Measurements from ENCODE around the gene S1PR2. TPM values are rescaled to one million over a fixed set of nuclear protein-coding genes. Genes with fewer than 3 reads are reported as not detected.
"Not testable (repeated sequence)": the region's sequence is repeated elsewhere in the genome, so short reads cannot be mapped to it uniquely, and the experiment has no call there.

The S1PR2 gene
- polyA plus RNA-seq, 4 donors: 11.0 to 14.4 (median 13.1) TPM

DNA sequence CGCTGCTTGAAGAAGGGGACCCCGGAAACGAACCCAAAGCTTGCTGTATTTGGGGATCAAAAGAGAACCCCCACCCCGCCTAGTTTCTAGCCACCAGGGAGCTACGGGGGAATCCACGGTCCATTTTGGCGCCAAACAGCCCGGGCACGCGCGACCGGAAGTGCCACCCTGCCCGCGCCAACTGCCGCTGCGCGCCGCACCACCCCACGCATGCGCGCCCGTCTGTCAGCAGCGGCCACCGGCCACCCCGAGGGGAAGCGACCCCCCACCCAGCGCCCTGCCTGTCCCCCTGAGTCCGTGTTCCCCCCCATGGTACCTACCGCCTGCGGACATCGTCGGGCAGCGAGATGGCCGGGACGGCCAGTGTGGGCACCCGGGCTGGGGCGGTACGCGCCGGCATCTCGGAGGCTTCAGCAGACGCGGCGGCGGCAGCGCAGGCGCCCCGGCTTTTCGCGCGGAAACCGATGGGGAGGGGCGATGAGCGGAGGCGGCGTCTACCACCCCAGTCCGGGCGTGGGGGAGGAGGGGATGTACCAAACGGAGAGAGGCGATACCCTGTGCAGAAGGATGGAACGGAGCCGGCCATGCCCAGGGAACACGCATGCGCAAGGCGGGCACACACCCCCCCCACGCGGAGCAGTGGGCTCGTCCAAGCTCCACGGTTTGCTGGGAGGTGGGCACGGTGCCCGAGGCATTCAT, 36.5 kb downstream of the S1PR2 start, which contains the start of gene DNMT1:
Gene DNMT1, minus strand, starts transcription at position 454 of the 699 bp plus-strand sequence. Its CDS starts 54 bp downstream, at position 400.
- DNase-seq (ENCODE audit: low read depth in 4 of 4, low spot score in 2 of 4): peak; percentile 83 to 93 (median 90)

DNA sequence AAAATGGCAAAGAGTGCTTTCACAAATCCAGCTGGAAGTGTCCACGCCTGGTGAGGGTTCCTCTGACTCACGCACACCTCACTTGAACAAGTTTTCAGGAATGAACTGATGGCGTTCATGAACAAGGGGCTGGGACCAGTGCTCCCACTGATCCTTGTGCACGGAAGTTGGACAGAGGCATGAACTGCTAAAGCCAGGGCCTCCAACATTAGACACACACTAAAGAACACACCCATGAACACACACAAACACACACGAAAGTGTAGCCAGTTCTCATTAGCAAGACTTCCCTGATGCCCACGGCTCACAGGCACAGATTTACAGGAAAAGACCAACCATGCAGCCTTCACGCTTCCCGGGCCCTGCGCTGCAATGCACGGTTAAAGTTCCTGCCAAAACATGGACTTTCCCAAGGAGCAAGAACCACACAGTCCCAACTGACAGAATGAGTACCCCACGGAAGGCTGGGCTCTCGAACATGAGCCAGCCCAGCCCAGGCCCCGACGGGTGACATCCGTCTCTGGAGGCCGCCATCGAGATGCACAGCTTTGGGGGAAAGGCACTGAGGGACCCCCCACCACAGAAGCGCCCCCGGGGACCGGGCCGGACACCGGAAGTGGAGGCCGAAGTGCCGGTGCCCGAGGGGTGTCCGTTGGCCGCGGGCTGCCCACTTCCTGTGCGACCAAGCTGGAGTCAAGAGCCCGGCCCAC, 37.2 kb downstream of the S1PR2 start:
- peak in 1 of 4 donors; percentile 3 for DNase-seq (ENCODE audit: low read depth in 4 of 4, low spot score in 2 of 4)

DNA sequence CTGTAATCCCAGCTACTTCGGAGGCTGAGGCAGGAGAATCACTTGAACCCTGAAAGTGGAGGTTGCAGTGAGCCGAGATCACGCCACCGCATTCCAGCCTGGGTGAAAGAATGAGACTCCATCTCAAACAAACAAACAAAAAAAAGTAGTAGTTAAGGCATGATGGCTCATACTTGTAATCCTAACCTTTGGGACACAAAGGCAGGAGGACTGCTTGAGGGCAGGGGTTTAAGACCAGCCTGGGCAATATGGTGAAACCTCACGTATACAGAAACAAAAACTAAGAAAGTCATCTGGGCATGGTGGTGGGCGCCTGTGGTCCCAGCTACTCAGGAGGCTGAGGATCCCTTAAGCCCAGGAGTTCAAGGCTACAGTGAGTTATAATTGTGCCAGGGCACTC, 38.2 kb downstream of the S1PR2 start:
- DNase-seq (ENCODE audit: low read depth in 4 of 4, low spot score in 2 of 4): no peak

DNA sequence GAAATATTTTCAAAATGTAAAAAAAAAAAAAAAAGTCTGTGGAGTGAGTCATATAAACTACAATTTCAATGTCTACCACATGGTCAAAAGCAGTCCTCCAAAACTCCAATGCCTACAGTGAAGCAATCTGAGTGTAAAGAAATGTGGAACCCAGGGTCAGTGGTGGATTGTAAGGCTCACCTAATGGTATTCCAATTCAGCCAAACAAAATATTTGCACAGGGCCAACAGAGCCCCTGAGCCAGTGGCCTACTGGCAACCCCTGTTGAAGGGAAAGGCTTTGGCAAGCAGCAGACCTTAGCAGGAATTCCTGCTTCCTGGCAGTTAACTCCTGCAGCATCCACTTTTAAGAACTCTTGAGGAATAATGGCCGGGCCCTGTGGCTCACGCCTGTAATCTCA, 39.8 kb downstream of the S1PR2 start:
- DNase-seq (ENCODE audit: low read depth in 4 of 4, low spot score in 2 of 4): no peak

DNA sequence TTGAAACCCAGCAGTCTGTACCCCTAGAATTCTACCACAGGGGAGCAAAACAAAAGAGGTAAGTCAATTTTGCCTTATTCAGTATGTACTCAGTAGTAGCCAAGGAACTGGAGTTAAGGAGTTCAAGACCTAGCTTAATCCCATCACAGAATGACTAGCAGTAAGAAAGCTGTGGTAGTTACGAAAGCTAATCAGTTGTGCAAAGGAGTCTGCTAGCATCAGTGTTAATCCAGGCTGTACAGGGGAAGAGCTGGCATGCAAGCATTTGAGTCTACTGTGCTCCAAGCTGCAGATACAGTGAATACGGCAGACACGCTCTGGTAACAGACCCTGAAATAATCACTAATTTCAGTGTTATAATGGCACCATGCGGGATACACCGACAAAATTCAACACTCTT, 41.1 kb downstream of the S1PR2 start:
- DNase-seq (ENCODE audit: low read depth in 4 of 4, low spot score in 2 of 4): no peak

DNA sequence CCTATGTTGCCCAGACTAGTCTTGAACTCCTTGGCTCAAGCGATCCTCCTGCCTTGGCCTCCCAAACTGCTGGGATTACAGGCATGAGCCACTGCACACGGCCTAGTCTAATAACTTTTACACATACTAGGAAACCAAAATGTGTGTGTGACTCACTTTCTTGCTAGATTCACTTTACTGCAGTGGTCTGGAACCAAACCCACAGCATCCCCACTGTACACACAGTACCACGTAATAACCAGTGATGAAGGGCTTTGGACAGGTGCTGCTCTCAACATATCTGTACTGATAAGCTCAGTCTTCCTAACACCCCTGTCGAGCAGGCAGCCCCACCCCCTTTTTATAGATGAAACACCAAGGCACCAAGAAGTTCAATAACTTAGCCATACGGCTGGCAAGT, 41.5 kb downstream of the S1PR2 start:
- no peak for DNase-seq (ENCODE audit: low read depth in 4 of 4, low spot score in 2 of 4)

DNA sequence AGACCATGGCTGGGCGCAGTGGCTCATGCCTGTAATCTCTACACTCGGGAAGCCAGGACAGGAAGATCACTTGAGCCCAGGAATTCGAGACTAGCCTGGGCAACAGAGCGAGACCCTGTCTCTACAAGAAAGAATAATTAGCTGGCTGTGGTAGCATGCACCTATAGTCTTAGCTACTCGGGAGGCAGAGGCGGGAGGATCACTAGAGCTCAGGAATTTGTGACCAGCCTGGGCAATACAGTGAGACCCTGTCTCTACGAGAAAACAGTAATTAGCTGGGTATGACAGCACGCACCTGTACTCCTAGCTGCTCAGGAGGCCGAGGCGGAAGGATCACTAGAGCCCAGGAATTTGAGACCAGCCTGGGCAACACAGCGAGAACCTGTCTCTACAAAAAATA, 43.8 kb downstream of the S1PR2 start:
- DNase-seq (ENCODE audit: low read depth in 4 of 4, low spot score in 2 of 4): no peak

DNA sequence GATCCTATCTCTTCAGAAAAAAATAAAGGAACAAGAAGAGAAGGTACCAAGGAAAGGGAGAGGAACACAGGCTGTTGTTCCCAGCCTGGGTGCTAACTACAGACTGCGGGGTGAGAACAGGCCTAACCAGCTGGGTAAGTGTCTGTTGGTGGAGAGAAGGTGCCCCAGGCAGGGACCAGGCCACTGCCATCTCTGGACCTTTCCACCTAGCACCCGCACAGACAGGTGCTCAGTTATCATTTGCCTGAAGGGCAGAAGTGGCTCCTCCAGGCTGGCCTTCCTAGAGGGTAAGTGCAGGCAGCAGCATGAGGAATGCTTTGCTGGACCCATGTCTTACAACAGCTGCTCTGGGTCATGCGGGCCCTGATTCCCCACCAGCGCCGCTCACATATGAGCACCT, 46.5 kb downstream of the S1PR2 start:
- DNase-seq (ENCODE audit: low read depth in 4 of 4, low spot score in 2 of 4): no peak

DNA sequence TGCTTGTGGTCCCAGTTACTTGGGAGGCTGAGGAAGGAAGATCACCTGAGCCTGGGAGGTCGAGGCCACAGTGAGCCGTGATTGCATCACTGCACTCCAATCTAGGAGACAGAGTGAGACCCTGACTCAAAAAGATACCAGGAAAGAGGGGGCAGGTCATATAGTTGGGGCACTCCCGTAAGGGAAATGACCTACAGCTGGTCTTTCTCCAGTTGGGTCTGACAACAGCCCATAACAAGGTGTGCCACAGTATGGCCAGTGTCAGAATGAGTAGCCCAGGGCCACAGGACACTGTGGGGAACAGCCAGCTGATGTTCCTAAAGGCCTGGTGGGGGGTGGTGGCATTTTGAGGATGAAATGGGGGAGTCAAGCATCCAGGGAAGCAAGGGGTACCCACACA, 47.2 kb downstream of the S1PR2 start:
- no peak for DNase-seq (ENCODE audit: low read depth in 4 of 4, low spot score in 2 of 4)

DNA sequence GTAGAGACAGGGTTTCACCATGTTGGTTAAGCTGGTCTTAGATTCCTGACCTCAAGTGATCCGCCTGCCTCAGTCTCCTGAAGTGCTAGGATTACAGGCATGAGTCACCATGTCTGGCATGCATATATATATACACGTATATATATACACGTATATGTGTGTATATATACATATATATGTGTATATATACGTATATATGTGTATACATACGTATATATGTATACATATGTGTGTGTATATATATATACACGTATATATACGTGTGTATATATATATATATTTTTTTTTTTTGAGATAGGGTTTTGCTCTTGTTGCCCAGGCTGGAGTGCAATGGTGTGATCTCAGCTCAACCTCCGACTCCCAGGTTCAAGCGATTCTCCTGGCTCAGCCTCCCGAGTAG, 48.3 kb downstream of the S1PR2 start:
- no peak for DNase-seq (ENCODE audit: low read depth in 4 of 4, low spot score in 2 of 4)

DNA sequence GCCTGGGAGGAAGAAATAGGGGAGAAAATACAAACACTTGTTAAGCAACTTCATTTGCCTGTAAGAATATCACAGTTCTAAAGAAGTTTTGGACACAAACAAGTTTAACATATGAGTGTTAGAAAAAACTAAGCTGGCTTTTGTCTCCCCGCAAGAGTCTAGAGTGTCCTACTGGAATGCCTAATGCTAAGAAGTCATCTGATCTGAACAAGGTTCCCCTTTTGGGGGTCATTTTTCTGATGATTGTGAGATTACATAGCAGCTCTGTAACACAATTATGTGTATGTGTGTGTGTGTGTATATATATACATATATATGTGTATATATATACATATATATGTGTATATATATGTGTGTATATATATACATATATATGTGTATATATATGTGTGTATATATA, 49.1 kb downstream of the S1PR2 start:
- no peak for DNase-seq (ENCODE audit: low read depth in 4 of 4, low spot score in 2 of 4)

DNA sequence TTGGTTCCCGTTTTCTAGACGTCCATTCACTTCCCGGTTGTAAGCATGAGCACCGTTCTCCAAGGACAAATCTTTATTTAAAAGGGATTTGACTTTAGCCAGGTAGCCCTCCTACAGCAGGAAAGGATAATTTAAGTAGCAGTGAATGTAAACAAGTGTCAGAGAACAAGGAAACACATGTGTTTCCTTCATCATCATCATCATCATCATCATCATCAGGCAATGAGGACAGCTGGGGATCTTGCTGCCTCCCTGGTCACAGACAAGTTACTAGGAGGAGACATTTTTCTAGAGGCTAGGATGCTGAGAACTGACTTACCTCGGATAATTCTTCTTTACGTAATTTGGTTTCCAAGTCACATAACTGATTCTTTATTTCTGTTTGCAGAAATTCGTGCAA, 50.7 kb downstream of the S1PR2 start:
- no peak for DNase-seq (ENCODE audit: low read depth in 4 of 4, low spot score in 2 of 4)

DNA sequence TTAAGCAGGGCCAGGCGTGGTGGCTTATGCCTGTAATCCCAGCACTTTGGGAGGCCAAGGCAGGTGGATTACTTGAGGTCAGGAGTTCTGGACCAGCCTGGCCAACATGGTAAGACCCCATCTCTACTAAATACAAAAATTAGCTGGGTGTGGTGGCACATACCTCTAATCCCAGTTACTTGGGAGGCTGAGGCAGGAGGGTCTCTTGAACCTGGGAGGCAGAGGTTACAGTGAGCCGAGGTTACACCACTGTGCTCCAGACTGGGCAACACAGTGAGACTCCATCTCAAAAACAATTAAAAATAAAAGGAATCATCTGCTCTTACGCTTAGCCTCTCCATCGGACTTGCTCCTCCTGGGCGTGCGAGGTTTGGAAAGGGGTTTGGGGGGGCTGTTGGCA, 51.1 kb downstream of the S1PR2 start:
- not testable (repeated sequence) for DNase-seq (ENCODE audit: low read depth in 4 of 4, low spot score in 2 of 4)

DNA sequence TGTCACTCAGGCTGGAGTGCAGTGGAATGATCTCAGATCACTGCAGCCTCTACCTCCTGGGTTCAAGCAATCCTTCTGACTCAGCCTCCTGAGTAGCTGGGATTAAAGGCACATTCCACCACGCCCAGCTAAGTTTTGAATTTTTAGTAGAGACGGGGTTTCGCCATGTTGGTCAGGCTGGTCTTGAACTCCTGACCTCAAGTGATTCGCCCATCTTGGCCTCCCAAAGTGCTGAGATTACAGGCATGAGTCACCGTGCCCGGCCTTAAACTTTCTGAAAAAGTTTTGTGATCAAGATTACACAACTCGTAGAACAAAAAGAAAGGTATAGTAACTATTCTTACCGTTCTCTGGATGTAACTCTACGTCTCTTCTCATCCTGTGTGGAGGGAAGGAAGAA, 57.6 kb downstream of the S1PR2 start:
- no peak for DNase-seq (ENCODE audit: low read depth in 4 of 4, low spot score in 2 of 4)

Other genes starting within 250 kb of the S1PR2 start
- 1 to 10 TPM in 2 of 4 donors, under 1 TPM in 2; 0.78 to 1.6 (median 1.3) TPM for gene COL5A3, start 220.8 kb downstream of the S1PR2 start, polyA plus RNA-seq (ENCODE audit: insufficient read length in 4 of 4)
- gene RDH8, start 217.8 kb downstream of the S1PR2 start, polyA plus RNA-seq (ENCODE audit: insufficient read length in 4 of 4): under 1 TPM in 1 of 4 donors, not detected in 3; 0.27 TPM
- 10 to 100 TPM; 21.2 to 34.3 (median 27.5) TPM for gene SHFL, start 145.0 kb downstream of the S1PR2 start, polyA plus RNA-seq (ENCODE audit: insufficient read length in 4 of 4)
- 1 to 10 TPM; 2.3 to 3.5 (median 3.2) TPM for gene ANGPTL6, start 128.7 kb downstream of the S1PR2 start, polyA plus RNA-seq (ENCODE audit: insufficient read length in 4 of 4)
- gene PPAN, start 125.0 kb downstream of the S1PR2 start, polyA plus RNA-seq (ENCODE audit: insufficient read length in 4 of 4): 10 to 100 TPM; 25.8 to 44.5 (median 35.7) TPM
- 10 to 100 TPM; 10.3 to 17.2 (median 14.0) TPM for gene P2RY11, start 119.6 kb downstream of the S1PR2 start, polyA plus RNA-seq (ENCODE audit: insufficient read length in 4 of 4)
- 100 to 1,000 TPM; 190 to 229 (median 203) TPM for gene EIF3G, start 111.4 kb downstream of the S1PR2 start, polyA plus RNA-seq (ENCODE audit: insufficient read length in 4 of 4)
- gene DNMT1, start 36.4 kb downstream of the S1PR2 start, polyA plus RNA-seq (ENCODE audit: insufficient read length in 4 of 4): 100 to 1,000 TPM in 2 of 4 donors, 10 to 100 TPM in 2; 80.7 to 129 (median 108) TPM
- gene MRPL4, start 20.9 kb upstream of the S1PR2 start, polyA plus RNA-seq (ENCODE audit: insufficient read length in 4 of 4): 10 to 100 TPM; 31.5 to 59.7 (median 48.7) TPM
- gene ICAM1, start 39.8 kb upstream of the S1PR2 start, polyA plus RNA-seq (ENCODE audit: insufficient read length in 4 of 4): 1 to 10 TPM; 5.5 to 7.3 (median 6.4) TPM
- under 1 TPM; 0.28 to 0.81 (median 0.58) TPM for gene ICAM4, start 55.6 kb upstream of the S1PR2 start, polyA plus RNA-seq (ENCODE audit: insufficient read length in 4 of 4)
- under 1 TPM; 0.11 to 0.32 (median 0.23) TPM for gene ICAM5, start 58.6 kb upstream of the S1PR2 start, polyA plus RNA-seq (ENCODE audit: insufficient read length in 4 of 4)
- 10 to 100 TPM in 1 of 4 donors, 1 to 10 TPM in 3; 2.8 to 11.8 (median 6.9) TPM for gene ZGLP1, start 78.5 kb upstream of the S1PR2 start, polyA plus RNA-seq (ENCODE audit: insufficient read length in 4 of 4)
- gene FDX2, start 84.7 kb upstream of the S1PR2 start, polyA plus RNA-seq (ENCODE audit: insufficient read length in 4 of 4): 10 to 100 TPM; 16.2 to 28.3 (median 21.7) TPM
- gene RAVER1, start 102.2 kb upstream of the S1PR2 start, polyA plus RNA-seq (ENCODE audit: insufficient read length in 4 of 4): 10 to 100 TPM; 22.2 to 45.2 (median 35.8) TPM
- 10 to 100 TPM in 2 of 4 donors, 1 to 10 TPM in 2; 8.4 to 11.5 (median 10.4) TPM for gene ICAM3, start 108.3 kb upstream of the S1PR2 start, polyA plus RNA-seq (ENCODE audit: insufficient read length in 4 of 4)
- gene TYK2, start 149.2 kb upstream of the S1PR2 start, polyA plus RNA-seq (ENCODE audit: insufficient read length in 4 of 4): 100 to 1,000 TPM in 3 of 4 donors, 10 to 100 TPM in 1; 95.0 to 174 (median 131) TPM
- 100 to 1,000 TPM; 137 to 181 (median 171) TPM for gene CDC37, start 172.2 kb upstream of the S1PR2 start, polyA plus RNA-seq (ENCODE audit: insufficient read length in 4 of 4)
- 1 to 10 TPM; 2.0 to 3.8 (median 2.6) TPM for gene PDE4A, start 189.2 kb upstream of the S1PR2 start, polyA plus RNA-seq (ENCODE audit: insufficient read length in 4 of 4)